C4-2B (cell line): Measurements from ENCODE around the gene GPER1.

Source experiments
- H3K27ac ChIP-seq: fragments of 450-650 bp; 2 replicates; pipeline ENCODE4 v1.5.1; 2017
- ZFX ChIP-seq: fragments of 450-650 bp; IDR thresholded peaks from 2 replicates; pipeline ENCODE4 v1.6.1; 2017
- TF ChIP-seq, protein P1 (sequence below): fragments of 450-650 bp; conservative IDR thresholded peaks from 2 replicates; pipeline ENCODE4 v1.5.1; 2017; ENCODE audit warnings: mild to moderate bottlenecking

Gene GPER1

DNA sequence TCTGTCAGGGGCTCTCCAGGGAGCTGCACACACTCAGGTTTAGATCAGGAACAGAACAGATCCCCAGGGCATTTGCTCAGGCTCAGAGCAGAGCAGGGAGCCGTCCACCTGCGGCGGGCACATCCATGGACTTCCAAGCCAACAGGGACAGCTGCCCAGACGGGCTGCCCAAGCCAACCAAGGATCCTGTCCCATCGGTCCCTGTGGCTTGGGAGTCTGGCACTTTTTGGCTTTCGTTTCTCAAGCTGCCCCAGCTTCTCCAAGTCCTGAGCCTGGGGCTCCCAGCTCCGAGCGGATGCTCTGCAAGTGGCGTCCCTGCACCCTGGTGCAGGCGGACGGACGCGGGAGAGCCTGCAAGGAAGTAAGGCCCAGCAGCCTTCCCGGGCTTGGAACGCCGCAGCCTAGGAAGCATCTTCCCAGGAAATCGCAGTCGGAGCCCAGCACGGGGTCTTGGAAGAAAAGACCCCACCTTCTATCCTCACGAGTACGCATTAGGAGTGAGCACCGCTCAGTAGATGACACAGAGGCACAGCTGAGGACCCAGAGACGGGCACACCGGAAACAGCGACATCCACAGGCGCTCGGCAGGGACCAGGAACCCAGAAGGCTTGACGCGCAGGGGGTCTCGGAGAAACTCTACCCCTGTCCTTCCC lies 37.5 kb upstream of the GPER1 start:
- H3K27ac ChIP-seq, result no peak overlapping the region
- TF ChIP-seq, protein P1, sequence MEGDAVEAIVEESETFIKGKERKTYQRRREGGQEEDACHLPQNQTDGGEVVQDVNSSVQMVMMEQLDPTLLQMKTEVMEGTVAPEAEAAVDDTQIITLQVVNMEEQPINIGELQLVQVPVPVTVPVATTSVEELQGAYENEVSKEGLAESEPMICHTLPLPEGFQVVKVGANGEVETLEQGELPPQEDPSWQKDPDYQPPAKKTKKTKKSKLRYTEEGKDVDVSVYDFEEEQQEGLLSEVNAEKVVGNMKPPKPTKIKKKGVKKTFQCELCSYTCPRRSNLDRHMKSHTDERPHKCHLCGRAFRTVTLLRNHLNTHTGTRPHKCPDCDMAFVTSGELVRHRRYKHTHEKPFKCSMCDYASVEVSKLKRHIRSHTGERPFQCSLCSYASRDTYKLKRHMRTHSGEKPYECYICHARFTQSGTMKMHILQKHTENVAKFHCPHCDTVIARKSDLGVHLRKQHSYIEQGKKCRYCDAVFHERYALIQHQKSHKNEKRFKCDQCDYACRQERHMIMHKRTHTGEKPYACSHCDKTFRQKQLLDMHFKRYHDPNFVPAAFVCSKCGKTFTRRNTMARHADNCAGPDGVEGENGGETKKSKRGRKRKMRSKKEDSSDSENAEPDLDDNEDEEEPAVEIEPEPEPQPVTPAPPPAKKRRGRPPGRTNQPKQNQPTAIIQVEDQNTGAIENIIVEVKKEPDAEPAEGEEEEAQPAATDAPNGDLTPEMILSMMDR, result no peak
- no peak for TF ChIP-seq ZFX

GRCh38 chr7:1050956-1051690 lies 36.8 kb upstream of the GPER1 start:
- no peak overlapping the region for H3K27ac ChIP-seq
- TF ChIP-seq ZFX, result no peak

DNA sequence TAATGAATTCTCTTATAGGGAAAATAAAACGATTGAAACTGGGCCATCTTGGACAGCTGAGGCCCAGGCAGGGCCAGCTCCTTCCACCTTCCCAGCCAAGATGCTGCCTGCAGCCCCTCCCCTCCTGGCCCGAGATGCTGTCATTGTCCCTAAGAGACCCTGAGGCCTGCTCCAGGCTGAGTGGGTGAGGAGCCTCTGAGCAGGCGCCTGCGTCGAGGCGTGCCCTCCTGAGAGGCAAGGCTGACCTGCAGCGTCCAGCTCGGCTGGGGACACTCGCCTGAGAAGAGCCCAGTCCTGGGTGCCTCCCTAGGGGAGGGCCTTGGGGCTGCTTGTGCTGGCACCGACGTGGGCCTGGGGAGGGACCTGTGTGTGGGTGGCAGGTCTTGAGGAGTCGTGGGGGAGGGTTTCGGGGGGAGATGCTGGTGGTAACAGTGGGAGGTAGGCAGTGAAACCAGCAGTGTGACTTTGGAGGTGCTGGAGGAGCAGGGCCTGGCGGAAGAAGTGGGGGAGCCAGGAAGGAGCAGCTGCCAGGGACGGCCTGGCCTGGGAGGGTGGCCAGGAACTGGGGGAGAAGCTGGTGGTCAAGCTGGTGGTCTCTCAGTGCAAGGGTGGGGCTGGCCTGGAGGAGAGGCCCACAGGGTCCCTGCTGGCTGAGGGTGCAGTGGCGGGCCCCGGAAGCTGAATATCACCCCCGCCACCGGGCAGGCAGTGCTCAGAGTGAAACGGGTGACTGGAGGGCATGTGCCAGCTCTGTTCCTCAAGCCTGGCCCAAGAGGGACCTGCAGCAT lies 35.7 kb upstream of the GPER1 start:
- H3K27ac ChIP-seq, result no peak overlapping the region
- TF ChIP-seq, protein P1, result no peak
- no peak for TF ChIP-seq ZFX

DNA sequence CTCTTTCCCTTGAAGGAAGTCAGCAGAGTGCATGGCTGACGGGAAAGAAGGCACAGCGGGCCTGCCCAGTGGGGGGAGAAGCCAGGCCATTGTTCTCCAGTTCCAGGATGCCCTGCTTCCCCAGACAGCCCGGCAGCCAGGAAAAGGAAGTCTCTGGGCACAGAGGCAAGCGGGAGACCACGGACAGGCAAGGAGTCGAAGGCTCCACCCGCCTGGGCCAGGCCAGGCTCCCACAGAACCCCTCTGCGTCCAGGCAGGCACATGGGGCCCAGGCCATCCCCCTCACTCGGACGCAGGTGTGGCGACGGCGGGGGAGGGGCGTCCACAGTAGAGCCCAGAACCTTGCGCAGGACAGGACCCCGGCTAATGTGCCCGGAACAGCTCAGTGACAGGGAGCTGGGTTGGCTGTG lies 34.9 kb upstream of the GPER1 start:
- H3K27ac ChIP-seq, result no peak overlapping the region
- no peak for TF ChIP-seq ZFX
- TF ChIP-seq, protein P1, result no peak

GRCh38 chr7:1053816-1054370 lies 34.0 kb upstream of the GPER1 start:
- TF ChIP-seq, protein P1, result no peak
- no peak for TF ChIP-seq ZFX
- H3K27ac ChIP-seq, result no peak overlapping the region

- no peak for TF ChIP-seq ZFX
- TF ChIP-seq, protein P1, result no peak
- H3K27ac ChIP-seq, result no peak overlapping the region
Observed at GRCh38 chr7:1054438-1054837, 33.5 kb upstream of the GPER1 start.

DNA sequence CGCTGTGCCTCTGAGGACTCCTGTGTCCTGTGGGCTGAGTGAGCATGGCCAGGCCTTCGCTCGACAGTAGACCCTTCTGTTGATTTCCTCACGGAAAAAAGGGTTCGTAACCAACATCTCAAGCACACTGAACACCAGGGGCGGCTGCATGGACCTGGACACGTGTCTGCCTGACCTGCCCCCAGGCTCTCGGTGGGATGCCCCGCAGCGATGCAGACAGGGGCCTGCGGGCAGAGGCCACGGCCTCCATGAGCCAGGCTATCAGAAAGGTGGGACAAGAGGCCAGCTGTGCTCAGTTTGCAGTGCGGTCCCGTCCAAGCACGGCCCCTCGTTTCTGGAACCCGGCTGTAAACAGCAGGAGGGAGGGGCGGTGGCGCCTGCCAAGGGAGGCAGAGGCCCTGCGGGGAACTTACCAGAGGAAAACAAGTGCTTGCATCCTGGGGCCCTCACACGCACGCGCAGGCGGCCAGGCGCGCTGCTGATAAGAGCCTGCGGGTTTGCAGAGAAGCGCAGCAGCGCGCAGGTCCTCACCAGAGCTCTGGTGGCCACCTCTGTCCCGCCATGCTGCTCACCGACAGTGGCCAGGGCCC lies 33.0 kb upstream of the GPER1 start:
- TF ChIP-seq, protein P1, result no peak
- TF ChIP-seq ZFX, result no peak
- H3K27ac ChIP-seq, result no peak overlapping the region
